Heart left ventricle (tissue), 16 donors: Measurements from ENCODE around the gene COL1A1. TPM values are rescaled to one million over a fixed set of nuclear protein-coding genes. Genes with fewer than 3 reads are reported as not detected.
A peak's percentile ranks its signal among the peaks of the same experiment; 100 is the strongest.

Experiments used
- ATAC-seq, 4 donors: fragments of 200-7000 bp; cut with Tn5 transposase; one replicate each; pipeline ENCODE4 v1.9.1; 2020 to 2022; ENCODE audit warnings: moderate library complexity in 4 of 4, mild to moderate bottlenecking in 3 of 4, moderate number of reproducible peaks in 1 of 4
- DNase-seq, 5 donors: peaks; one replicate each; pipeline ENCODE4 v3.0.0-alpha.2; 2020
- H3K27ac ChIP-seq, 12 donors: fragments of 200-600 bp; sonication (generic) in 4 of 12; one replicate each; pipeline versions ENCODE4 v1.5.0 to v1.8.0; 2016 to 2022; ENCODE audit warnings: mild to moderate bottlenecking in 2 of 12
- H3K27me3 ChIP-seq, 9 donors: fragments of 200-600 bp; sonication (generic) in 2 of 9; one replicate each; pipeline versions ENCODE4 v1.5.1 to v1.8.0; 2016 to 2022; ENCODE audit warnings: mild to moderate bottlenecking in 3 of 9
- H3K36me3 ChIP-seq, 9 donors: fragments of 200-600 bp; sonication (generic) in 2 of 9; one replicate each; pipeline versions ENCODE4 v1.5.0 to v1.8.0; 2018 to 2022; ENCODE audit warnings: mild to moderate bottlenecking in 2 of 9
- H3K4me1 ChIP-seq, 12 donors: fragments of 200-600 bp; sonication (generic) in 4 of 12; one replicate each; pipeline versions ENCODE4 v1.5.0 to v1.8.0; 2016 to 2022; ENCODE audit warnings: mild to moderate bottlenecking in 3 of 12
- H3K4me3 ChIP-seq, 12 donors: fragments of 200-600 bp; sonication (generic) in 4 of 12; one replicate each; pipeline versions ENCODE4 v1.5.0 to v1.8.0; 2017 to 2022; ENCODE audit warnings: mild to moderate bottlenecking in 9 of 12, moderate library complexity in 4 of 12
- H3K9me3 ChIP-seq, 12 donors: fragments of 200-600 bp; sonication (generic) in 4 of 12; one replicate each; pipeline versions ENCODE4 v1.5.0 to v1.8.0; 2016 to 2022; ENCODE audit warnings: mild to moderate bottlenecking in 1 of 12
- CTCF ChIP-seq, 12 donors: fragments of 200-600 bp; sonication (generic) in 4 of 12; IDR thresholded peaks; one replicate each; pipeline versions ENCODE4 v1.5.0 to v1.8.0; 2018 to 2022; ENCODE audit warnings: antibody characterized with exemption in 12 of 12, mild to moderate bottlenecking in 5 of 12
- POLR2A ChIP-seq, 2 donors: fragments of 450-650 bp; IDR thresholded peaks; one replicate each; pipeline ENCODE4 v1.6.1; 2017; ENCODE audit warnings: antibody characterized with exemption in 2 of 2, mild to moderate bottlenecking in 2 of 2, moderate library complexity in 2 of 2
- WGBS, 4 donors: extraction: QIAGEN DNeasy Blood & Tissue Kit in 2 of 4; methylation state at CpG; one replicate each; pipeline versions ENCODE4 v1.1.5 to v1.1.7; 2013 to 2018; 5-methylcytosine and 5-hydroxymethylcytosine counted together
- intact Hi-C, 10 donors: fragments of 100-400 bp; cut with DNase I; formaldehyde crosslinking; loops; one replicate each; pipeline versions ENCODE4 v1.11.1 to v1.14.2; 2022
- polyA plus RNA-seq, 2 donors: library from polyadenylated mRNA; stranded (reverse); fragments of 200-250 nt; gene quantifications; one replicate each; pipeline ENCODE4 v1.2.3, GENCODE V29; 2013
- total RNA-seq, 9 donors: library from RNA; depleted of rRNA in 2 of 9; stranded (reverse); fragments of >200 nt in 2 of 9; fragmentation: NEBNext Ultra II Directional in 3 of 9; extraction: Animal tissue kit (Norgen Biotek cat#: 25700) in 3 of 9; gene quantifications; one replicate each; pipeline versions ENCODE4 v1.1.0 to v1.2.4, GENCODE V29; 2016 to 2023
- donor health status: ischemic (EF 13 %, LVEDD 7.1; RV severe dilation, severe dysfunction).
- donor health status: healthy with polysubstance abuse.
- donor health status: DM: no; HTN: yes; CAD: no.
- donor health status: DM: no; HTN: no; CAD: no.
- donor health status: ischemic (EF 25% LVEDD 6.9; RV normal size, moderate dysfunction).
- donor health status: ischemic (EF 25% LVEDD 5.7; RV mildly dilated, moderate dysfunction).
- donor health status: healthy.
- donor health status: DM: yes; HTN: yes; CAD: no.
- donor health status: ischemic (EF 35%, LVEDD 5.7; RV mildly dilated, moderate dysfunction).
- donor health status: nonischemic (EF 11% LVEDD 7.7; RV severe dilation, severe dysfunction).
- donor health status: DM: yes; HTN: yes; CAD: no.
- donor health status: PGD.
- donor health status: ischemic (EF 29% LVEDD 5.4; RV normal size, mild dysfunction).
- donor health status: nonischemic (EF 23%, LVEDD 6.1; RV moderate dilation, normal function).

COL1A1 gene
- total and polyA plus RNA-seq, 11 donors: 10.2 to 897 (median 55.4) TPM

GRCh38 chr17:50177476-50177875, 24.0 kb downstream of the COL1A1 start:
- H3K4me1 ChIP-seq: peaks cover 0 to 62% (median 42%) of the 10 kb centered on the region in 12 donors
- TF ChIP-seq POLR2A (IDR thresholded peaks at IDR 0.05): no peak
- H3K36me3 ChIP-seq: no peaks in the 10 kb centered on the region
- H3K9me3 ChIP-seq: no peaks in the 10 kb centered on the region
- DNase-seq (peak in 1 of 5 donors; percentile 18), ATAC-seq (no peak)
- intact Hi-C loops: loop anchor here in 2 of 10 donors (5.0 kb wide), 2 partner anchors 65 to 75 kb away; no protein-coding TSS in a partner anchor
- H3K27ac ChIP-seq: peak overlapping the region; percentile 39 to 95 (median 84)
- WGBS, 4 donors: 83 to 90% (median 85%) methylated on average over 10 of the region's 10 CpGs
- no peaks in the 10 kb centered on the region for H3K27me3 ChIP-seq
- peak overlapping the region in 2 of 12 donors; percentile 24 to 29 for H3K4me3 ChIP-seq

- intact Hi-C loops: loop anchor here in 2 of 10 donors (5.0 kb wide), 2 partner anchors 64 to 74 kb away; no protein-coding TSS in a partner anchor
- peak in 3 of 5 donors; percentile 39 to 52 (median 44) for DNase-seq
- no peaks in the 10 kb centered on the region for H3K36me3 ChIP-seq
- TF ChIP-seq POLR2A (IDR thresholded peaks at IDR 0.05): no peak
- peak in 5 of 12 donors; percentile 6 to 38 (median 18) for TF ChIP-seq CTCF (IDR thresholded peaks at IDR 0.05)
- WGBS, 4 donors: 69 to 80% (median 74%) methylated on average over 19 to 20 of the region's 20 CpGs
- no peaks in the 10 kb centered on the region for H3K9me3 ChIP-seq
- ATAC-seq: peak in 1 of 4 donors; percentile 10
- peak overlapping the region in 11 of 12 donors; percentile 52 to 95 (median 84) for H3K27ac ChIP-seq
- no peaks in the 10 kb centered on the region for H3K27me3 ChIP-seq
- peaks cover 0 to 69% (median 42%) of the 10 kb centered on the region in 12 donors for H3K4me1 ChIP-seq
- H3K4me3 ChIP-seq: no peak overlapping the region
Measured at GRCh38 chr17:50176559-50177357, 24.7 kb downstream of the COL1A1 start.

GRCh38 chr17:50175035-50175807, 26.2 kb downstream of the COL1A1 start:
- no peak overlapping the region for H3K4me3 ChIP-seq
- peaks cover 0 to 6% (median 0%) of the 10 kb centered on the region in 9 donors for H3K36me3 ChIP-seq
- DNase-seq (peak in 3 of 5 donors; percentile 22 to 56 (median 45)), ATAC-seq (no peak)
- H3K27me3 ChIP-seq: no peaks in the 10 kb centered on the region
- peaks cover 0 to 85% (median 46%) of the 10 kb centered on the region in 12 donors for H3K4me1 ChIP-seq
- TF ChIP-seq POLR2A (IDR thresholded peaks at IDR 0.05) (no peak), CTCF (IDR thresholded peaks at IDR 0.05) (no peak)
- H3K9me3 ChIP-seq: no peaks in the 10 kb centered on the region
- intact Hi-C loops: loop anchor here in 2 of 10 donors (5.0 kb wide), 2 partner anchors 63 to 73 kb away; no protein-coding TSS in a partner anchor
- 86 to 94% (median 91%) methylated on average over 16 of the region's 16 CpGs for WGBS, 4 donors
- H3K27ac ChIP-seq: peak overlapping the region in 9 of 12 donors; percentile 7 to 95 (median 83)

GRCh38 chr17:50174444-50174843, 27.0 kb downstream of the COL1A1 start:
- no peak overlapping the region for H3K4me3 ChIP-seq
- TF ChIP-seq POLR2A (IDR thresholded peaks at IDR 0.05) (no peak), CTCF (IDR thresholded peaks at IDR 0.05) (no peak)
- H3K9me3 ChIP-seq: no peaks in the 10 kb centered on the region
- intact Hi-C loops: no loop called here
- ATAC-seq (no peak), DNase-seq (peak in 3 of 5 donors; percentile 10 to 47 (median 15))
- H3K27ac ChIP-seq: peak overlapping the region in 7 of 12 donors; percentile 16 to 84 (median 77)
- H3K27me3 ChIP-seq: no peaks in the 10 kb centered on the region
- peaks cover 0 to 85% (median 46%) of the 10 kb centered on the region in 12 donors for H3K4me1 ChIP-seq
- 77 to 82% (median 78%) methylated on average over 6 of the region's 6 CpGs for WGBS, 4 donors
- peaks cover 0 to 9% (median 0%) of the 10 kb centered on the region in 9 donors for H3K36me3 ChIP-seq
